DND-41 (cell line): ENCODE measurements around the gene CCDC74B.

Experiments used
- ATAC-seq: fragments of 200-7000 bp; cut with Tn5 transposase; 3 replicates; pipeline ENCODE4 v1.9.1; 2021; ENCODE audit warnings: low read depth; ENCODE audit not compliant: insufficient read depth
- DNase-seq: peaks from one replicate; pipeline ENCODE4 v3.0.0-alpha.2; 2020
- H2AFZ ChIP-seq: 2 replicates; pipeline ENCODE4 v1.6.0; 2012; ENCODE audit warnings: low read depth, low read length
- H3K27ac ChIP-seq: 2 replicates; pipeline ENCODE4 v1.5.1; 2012; ENCODE audit warnings: low read length, inconsistent platforms
- H3K27me3 ChIP-seq: fragments of 200-600 bp; sonication (generic); 2 replicates; pipeline ENCODE4 v1.6.0; 2012; ENCODE audit warnings: low read length, mild to moderate bottlenecking, inconsistent platforms; ENCODE audit not compliant: insufficient read depth, poor library complexity
- H3K36me3 ChIP-seq: 2 replicates; pipeline ENCODE4 v1.5.1; 2012; ENCODE audit warnings: low read length, inconsistent platforms; ENCODE audit not compliant: insufficient read depth
- H3K4me1 ChIP-seq: 2 replicates; pipeline ENCODE4 v1.5.1; 2012; ENCODE audit warnings: mild to moderate bottlenecking, low read length; ENCODE audit not compliant: insufficient read depth
- H3K4me2 ChIP-seq: 2 replicates; pipeline ENCODE4 v1.6.0; 2012; ENCODE audit warnings: mild to moderate bottlenecking, moderate library complexity, low read length, inconsistent platforms; ENCODE audit not compliant: insufficient read depth
- H3K4me3 ChIP-seq, 2 experiments: fragments of 200-600 bp in 1 of 2; shearing (Covaris generic) in 1 of 2; 2 replicates each; pipeline ENCODE4 v1.5.1; 2012 to 2016; ENCODE audit warnings: inconsistent platforms in 2 of 2, low read length in 2 of 2, mild to moderate bottlenecking in 2 of 2, low read depth in 1 of 2, moderate library complexity in 1 of 2
- H3K79me2 ChIP-seq: 2 replicates; pipeline ENCODE4 v1.6.0; 2012; ENCODE audit warnings: low read length, inconsistent platforms; ENCODE audit not compliant: insufficient read depth
- H3K9ac ChIP-seq: 2 replicates; pipeline ENCODE4 v1.6.0; 2012; ENCODE audit warnings: low read depth, mild to moderate bottlenecking, inconsistent platforms, low read length, moderate library complexity
- H3K9me3 ChIP-seq: 2 replicates; pipeline ENCODE4 v1.5.1; 2012; ENCODE audit warnings: low read length, moderate library complexity, mild to moderate bottlenecking, inconsistent platforms; ENCODE audit not compliant: insufficient read depth, severe bottlenecking
- H4K20me1 ChIP-seq: 2 replicates; pipeline ENCODE4 v1.6.0; 2012; ENCODE audit warnings: low read length; ENCODE audit not compliant: insufficient read depth
- EZH2 ChIP-seq: IDR thresholded peaks from 3 replicates; pipeline ENCODE4 v1.6.1; 2012; ENCODE audit warnings: borderline replicate concordance, low read depth, mild to moderate bottlenecking, moderate library complexity, low read length, inconsistent platforms; ENCODE audit not compliant: severe bottlenecking
- TF ChIP-seq, protein P1 (sequence below): IDR thresholded peaks from 2 replicates; pipeline ENCODE4 v1.5.1; 2012; ENCODE audit warnings: borderline replicate concordance, low read length, moderate library complexity, mild to moderate bottlenecking; ENCODE audit not compliant: poor library complexity, severe bottlenecking; ENCODE audit errors: extremely low read depth

CCDC74B gene

DNA sequence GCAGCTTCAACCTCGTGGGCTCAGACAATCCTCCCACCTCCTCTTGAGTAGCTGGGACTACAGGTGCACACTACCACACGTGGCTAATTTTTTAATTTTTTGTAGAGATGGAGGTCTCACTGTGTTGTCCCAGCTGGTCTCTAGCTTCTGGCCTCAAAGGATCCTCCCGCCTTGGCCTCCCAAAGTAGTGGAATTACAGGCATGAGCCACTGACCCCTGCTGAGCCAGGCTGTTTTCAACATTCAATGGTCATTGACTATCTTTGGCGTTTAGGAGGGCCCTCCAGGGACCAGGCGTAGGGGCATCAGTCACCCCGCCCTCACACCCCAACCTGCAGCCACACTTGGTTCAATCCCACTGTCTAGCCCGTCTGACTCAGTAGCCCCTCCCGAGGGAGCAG, 42.4 kb upstream of the CCDC74B start:
- ATAC-seq (no peak), DNase-seq (no peak)
- Histone ChIP-seq H3K36me3 (peaks cover 48% of the 10 kb centered on the region), H3K9ac (no peak overlapping the region), H3K27me3 (no peaks in the 10 kb centered on the region), H3K79me2 (peaks cover 44% of the 10 kb centered on the region), H3K4me3 (no peak overlapping the region), H4K20me1 (peaks cover 44% of the 10 kb centered on the region), H2AFZ (no peak overlapping the region), H3K4me2 (no peak overlapping the region), H3K27ac (no peak overlapping the region), H3K4me1 (peaks cover 18% of the 10 kb centered on the region), H3K9me3 (no peaks in the 10 kb centered on the region)
- TF ChIP-seq, protein P1, sequence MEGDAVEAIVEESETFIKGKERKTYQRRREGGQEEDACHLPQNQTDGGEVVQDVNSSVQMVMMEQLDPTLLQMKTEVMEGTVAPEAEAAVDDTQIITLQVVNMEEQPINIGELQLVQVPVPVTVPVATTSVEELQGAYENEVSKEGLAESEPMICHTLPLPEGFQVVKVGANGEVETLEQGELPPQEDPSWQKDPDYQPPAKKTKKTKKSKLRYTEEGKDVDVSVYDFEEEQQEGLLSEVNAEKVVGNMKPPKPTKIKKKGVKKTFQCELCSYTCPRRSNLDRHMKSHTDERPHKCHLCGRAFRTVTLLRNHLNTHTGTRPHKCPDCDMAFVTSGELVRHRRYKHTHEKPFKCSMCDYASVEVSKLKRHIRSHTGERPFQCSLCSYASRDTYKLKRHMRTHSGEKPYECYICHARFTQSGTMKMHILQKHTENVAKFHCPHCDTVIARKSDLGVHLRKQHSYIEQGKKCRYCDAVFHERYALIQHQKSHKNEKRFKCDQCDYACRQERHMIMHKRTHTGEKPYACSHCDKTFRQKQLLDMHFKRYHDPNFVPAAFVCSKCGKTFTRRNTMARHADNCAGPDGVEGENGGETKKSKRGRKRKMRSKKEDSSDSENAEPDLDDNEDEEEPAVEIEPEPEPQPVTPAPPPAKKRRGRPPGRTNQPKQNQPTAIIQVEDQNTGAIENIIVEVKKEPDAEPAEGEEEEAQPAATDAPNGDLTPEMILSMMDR, result no peak
- no peak for TF ChIP-seq EZH2

DNA sequence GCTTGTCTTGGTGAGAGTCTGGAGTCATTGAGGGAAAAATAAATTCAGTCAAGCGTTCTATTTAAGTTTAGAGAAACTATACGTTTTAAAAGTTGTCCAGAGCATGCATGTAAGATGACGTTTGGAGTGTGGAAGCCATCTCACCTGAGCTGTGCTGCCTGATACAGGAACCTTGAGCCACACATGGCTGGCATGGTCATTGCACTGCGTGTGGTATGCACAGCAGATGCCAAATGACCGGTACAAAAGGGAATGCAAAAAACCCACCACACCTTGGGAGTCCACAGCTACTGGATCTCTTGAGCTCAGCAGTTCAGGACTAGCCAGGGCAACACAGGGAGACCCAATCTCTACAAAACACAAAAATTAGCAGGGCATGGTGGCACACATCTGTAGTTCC, 41.5 kb upstream of the CCDC74B start:
- no peak for ATAC-seq
- Histone ChIP-seq H4K20me1 (peaks cover 44% of the 10 kb centered on the region), H3K36me3 (peaks cover 48% of the 10 kb centered on the region)

DNA sequence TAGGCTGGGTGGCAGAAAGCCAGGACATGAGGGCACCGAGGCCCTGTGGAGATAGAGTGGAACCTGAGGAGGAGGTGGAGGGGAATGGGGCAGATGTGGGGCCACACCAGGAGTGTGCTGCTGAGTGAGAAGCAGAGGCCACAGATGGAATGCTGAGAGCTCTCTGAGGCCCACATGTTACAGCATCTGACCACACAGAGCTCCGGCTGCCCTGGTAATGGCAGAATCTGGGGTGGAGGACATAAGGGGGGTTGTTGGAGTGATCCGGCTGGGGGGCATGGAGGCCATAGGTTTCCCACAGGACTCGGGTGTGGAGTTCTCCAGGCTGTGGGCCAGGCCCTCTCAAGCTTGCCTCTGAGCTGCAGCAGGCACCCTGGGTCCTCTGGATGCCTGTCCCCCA, 41.0 kb upstream of the CCDC74B start:
- no peak for DNase-seq
- H3K4me1 ChIP-seq, result peaks cover 18% of the 10 kb centered on the region
- H3K4me3 ChIP-seq, result no peak overlapping the region
- no peaks in the 10 kb centered on the region for H3K27me3 ChIP-seq
- no peak for ATAC-seq
- peaks cover 47% of the 10 kb centered on the region for H4K20me1 ChIP-seq
- TF ChIP-seq, protein P1, result no peak
- no peak for TF ChIP-seq EZH2
- peaks cover 51% of the 10 kb centered on the region for H3K36me3 ChIP-seq
- H3K27ac ChIP-seq, result no peak overlapping the region
- H3K9ac ChIP-seq, result no peak overlapping the region
- H3K9me3 ChIP-seq, result no peaks in the 10 kb centered on the region
- no peak overlapping the region for H2AFZ ChIP-seq
- peaks cover 54% of the 10 kb centered on the region for H3K79me2 ChIP-seq
- H3K4me2 ChIP-seq, result no peak overlapping the region

More for the DNA sequence above, 41.5 kb upstream of the CCDC74B start:
- Histone ChIP-seq H3K9ac (no peak overlapping the region), H3K27ac (no peak overlapping the region), H3K9me3 (no peaks in the 10 kb centered on the region), H3K4me2 (no peak overlapping the region), H3K79me2 (peaks cover 49% of the 10 kb centered on the region), H3K4me3 (no peak overlapping the region), H3K4me1 (peaks cover 18% of the 10 kb centered on the region), H2AFZ (no peak overlapping the region), H3K27me3 (no peaks in the 10 kb centered on the region)
- no peak for DNase-seq
- no peak for TF ChIP-seq EZH2
- TF ChIP-seq, protein P1, result no peak

DNA sequence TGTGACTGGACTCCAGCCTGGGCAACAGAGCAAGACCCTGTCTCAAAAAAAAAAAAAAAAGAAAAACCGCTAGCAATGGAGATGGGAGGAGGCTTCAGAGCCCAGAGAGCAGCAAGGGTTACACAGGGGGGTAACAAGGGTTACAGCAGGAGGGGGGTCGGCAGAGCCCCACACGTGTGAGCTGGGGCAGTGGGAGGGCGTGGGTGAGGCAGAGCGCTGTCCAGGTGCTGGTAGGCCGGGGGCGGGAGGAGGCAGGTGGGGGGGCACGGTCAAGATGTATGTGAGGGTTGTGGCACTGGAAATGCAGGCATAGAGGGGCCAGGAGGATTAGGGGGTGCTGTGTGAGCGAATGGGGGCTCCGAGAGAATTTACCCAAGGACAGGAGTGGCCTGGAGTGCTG, 40.5 kb upstream of the CCDC74B start:
- Histone ChIP-seq H3K36me3 (peaks cover 51% of the 10 kb centered on the region), H3K4me1 (peaks cover 21% of the 10 kb centered on the region)

More for the DNA sequence above, 40.5 kb upstream of the CCDC74B start:
- Histone ChIP-seq H3K27ac (no peak overlapping the region), H3K4me3 (no peak overlapping the region), H3K79me2 (peaks cover 59% of the 10 kb centered on the region), H3K9me3 (no peaks in the 10 kb centered on the region), H3K4me2 (no peak overlapping the region), H2AFZ (no peak overlapping the region), H3K27me3 (no peaks in the 10 kb centered on the region), H4K20me1 (peaks cover 48% of the 10 kb centered on the region), H3K9ac (no peak overlapping the region)
- ATAC-seq (no peak), DNase-seq (no peak)
- no peak for TF ChIP-seq EZH2
- TF ChIP-seq, protein P1, result no peak
